Measurements from ENCODE around the gene RAB7A.

Gene RAB7A

DNA sequence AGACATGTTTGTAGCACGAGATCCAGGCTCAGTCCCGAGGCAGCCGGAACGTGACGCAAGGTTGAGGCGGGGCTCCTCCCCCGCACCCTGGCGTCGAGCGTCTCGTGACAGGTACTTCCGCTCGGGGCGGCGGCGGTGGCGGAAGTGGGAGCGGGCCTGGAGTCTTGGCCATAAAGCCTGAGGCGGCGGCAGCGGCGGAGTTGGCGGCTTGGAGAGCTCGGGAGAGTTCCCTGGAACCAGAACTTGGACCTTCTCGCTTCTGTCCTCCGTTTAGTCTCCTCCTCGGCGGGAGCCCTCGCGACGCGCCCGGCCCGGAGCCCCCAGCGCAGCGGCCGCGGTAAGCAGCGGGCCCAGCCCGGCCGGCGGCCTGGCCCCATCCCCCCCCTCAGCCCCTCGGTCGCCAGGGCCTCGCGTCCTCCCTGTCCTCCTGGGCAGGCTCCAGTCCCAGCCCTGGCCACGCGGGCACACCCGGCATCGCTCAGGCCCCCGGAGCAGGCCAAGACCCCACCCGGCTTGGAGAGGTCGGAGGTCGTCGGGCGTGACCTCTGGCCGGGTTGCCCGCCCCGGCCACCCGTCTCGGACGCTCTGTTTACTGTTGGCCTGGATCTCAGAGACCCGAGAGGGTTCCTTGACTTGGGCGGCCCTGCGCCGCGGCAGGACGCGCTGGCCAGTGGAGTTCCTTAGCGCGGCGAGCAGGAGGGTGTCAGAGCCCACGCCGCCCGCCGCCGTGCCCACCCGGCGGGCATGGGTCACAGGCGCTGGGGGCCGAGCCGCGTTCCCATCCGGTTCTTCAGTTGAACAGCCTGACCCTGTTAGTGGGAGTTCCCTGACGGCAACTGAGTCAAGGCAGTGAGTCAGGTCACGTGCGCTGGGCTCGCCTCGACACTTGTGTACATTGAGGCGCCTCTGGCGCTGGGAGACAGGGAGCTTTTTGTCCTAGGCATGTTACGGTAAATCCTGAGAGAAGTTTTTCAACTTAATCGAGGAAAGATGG is at the start of gene RAB7A:
Gene RAB7A (plus strand): TSS at position 161 of the 994 bp plus-strand sequence. CDS start 69,185 bp downstream, outside the sequence.
- DNase-seq, result peak; percentile 98

DNA sequence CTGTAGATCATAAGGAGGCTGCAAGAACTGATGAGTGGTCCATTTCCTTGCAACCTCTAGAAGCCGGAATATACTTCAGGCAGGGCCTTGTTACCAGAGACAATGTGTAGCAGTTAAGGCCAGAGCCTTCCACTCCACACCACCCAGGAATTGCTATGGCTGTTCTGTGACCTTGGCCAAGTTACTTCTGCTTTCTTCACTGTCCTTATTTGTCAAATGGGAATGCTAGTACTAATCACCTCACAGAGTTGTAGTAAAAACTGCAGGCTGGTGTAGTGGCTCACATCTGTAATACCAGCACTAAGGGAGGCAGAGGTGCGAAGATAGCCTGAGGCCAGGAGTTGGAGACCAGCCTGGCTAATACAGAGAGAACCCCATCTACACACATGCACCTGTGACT is 46.6 kb upstream of the RAB7A start:
- no peak for DNase-seq

DNA sequence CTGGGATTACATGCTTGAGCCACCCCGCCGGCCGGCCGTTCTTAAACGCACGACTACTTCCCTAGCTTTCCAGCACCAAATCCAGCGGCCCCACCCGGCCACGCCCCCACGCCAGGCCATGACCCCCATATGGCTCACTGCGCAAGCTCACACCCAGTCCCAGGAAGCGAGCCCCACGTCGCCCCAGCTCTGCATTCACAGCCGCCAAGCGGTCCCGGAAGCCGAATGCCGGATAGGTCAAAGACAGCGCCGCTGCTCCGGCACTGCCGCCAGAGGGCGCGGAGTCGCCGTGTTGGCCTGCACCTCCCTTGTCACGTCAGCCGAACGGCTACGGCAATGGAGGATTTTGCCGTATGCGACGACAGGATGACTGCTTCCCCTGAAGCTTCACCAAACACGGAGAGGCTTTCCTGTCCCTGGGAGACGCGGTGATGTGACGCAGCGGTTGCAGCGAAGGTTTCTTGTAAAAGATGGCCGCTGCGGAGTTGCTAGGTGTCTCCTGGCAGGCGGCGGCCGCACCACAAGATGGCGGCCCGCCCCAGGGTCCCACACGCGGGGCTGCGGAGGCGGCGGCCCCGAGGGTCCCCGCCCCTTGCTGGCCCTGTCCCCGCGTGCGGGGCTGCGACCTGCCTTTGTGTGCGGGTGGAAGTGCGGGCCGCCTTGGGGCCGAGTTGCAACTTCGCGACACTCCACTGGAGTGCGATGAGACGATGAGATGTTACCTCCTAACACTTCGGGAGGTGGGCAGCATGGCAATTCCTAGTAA is 45.2 kb upstream of the RAB7A start:
- peak; percentile 98 for DNase-seq

DNA sequence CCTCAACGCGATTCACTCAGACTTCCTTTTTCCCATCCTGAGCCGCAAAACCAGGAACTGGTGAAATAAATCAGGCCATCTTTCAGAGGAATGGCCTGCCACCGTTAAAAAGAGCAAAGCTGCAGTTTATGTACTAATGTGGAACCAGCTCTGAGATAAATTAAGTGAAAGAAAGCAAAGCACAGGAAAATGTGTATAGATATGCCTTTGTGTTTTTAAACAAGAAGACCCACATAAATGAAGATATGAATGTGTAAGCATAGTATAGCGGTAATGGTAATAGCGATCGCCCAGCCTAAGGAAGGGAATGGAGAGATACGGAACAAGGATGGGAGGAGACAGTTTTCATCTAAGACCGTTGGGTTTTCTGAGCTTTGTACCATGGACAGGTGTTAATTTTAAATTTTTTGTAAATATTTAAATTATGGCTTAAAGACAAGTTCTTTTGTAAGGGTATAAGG is 44.6 kb upstream of the RAB7A start:
- no peak for DNase-seq

DNA sequence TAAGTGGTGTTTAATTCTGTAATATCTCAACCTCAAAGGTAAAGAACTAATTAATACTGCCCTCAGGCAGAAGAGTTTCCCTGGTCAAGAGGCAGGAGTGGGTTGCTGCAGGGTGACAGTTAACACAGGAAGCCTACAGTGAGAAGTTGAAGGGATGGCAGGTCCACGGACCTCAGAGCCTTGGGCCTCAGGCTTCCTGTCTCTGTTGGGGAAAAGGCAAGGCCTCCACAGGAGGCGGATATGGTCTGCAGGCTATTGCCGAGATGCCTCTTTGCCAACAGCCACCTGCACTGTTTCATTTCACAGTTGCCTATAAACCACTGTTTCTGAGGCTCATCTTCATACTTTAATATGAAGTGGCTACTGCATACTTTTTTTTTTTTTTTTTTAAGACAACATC is 42.0 kb upstream of the RAB7A start:
- no peak for DNase-seq

- no peak for DNase-seq
Measured at GRCh38 chr3:128684986-128685726, 40.8 kb upstream of the RAB7A start.

DNA sequence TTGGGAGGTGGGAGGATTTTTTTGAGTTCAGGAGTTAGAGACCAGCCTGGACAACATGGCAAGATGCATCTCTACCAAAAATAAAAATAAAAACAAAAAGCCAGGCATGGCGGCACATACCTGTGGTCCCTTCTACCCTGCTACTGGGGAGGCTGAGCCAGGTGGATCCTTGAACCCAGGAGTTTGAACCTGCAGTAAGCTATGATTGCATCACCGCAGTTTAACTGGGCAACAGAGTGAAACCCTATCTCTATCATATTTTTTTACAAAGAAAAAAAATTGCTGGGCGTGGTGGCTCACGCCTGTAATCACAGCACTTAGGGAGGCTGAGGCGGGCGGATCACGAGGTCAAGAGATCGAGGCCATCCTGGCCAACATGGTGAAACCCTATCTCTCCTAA is 39.5 kb upstream of the RAB7A start:
- DNase-seq, result no peak

DNA sequence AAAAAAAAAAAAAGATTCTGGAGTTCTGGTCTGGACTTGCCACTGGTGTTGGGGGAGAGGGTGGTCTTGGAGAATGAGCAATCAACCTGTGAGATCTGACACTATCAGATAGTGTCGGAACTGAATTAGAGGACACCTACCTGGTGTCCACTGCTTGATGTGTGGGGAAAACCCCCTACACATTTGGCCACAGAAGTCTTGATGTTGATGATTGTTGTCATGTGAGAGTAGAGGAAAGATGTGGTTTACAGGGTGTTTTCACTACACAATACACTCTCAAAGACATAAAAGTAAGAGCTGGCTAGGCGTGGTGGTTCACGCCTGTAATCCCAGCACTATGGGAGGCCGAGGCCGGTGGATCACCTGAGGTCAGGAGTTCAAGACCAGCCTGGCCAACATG is 36.9 kb upstream of the RAB7A start:
- DNase-seq, result no peak

DNA sequence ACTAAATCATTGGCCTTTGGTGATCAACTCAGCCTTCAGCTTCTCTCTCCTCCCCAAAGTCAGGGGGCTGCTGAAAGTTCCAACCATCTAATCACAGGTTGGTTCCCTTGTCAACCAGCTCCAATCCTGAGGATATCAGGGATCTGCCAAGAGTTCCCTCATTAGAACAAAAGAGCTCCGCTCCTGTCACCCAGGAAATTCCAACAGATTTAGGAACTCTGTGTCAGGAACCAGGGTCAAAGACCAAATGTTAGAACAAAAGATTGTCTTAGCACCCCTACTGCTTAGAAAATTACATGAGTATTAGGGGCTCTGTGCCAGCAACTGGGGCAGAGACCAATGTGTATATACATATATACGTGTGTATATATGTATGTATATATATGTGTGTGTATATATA is 32.3 kb upstream of the RAB7A start:
- no peak for DNase-seq

DNA sequence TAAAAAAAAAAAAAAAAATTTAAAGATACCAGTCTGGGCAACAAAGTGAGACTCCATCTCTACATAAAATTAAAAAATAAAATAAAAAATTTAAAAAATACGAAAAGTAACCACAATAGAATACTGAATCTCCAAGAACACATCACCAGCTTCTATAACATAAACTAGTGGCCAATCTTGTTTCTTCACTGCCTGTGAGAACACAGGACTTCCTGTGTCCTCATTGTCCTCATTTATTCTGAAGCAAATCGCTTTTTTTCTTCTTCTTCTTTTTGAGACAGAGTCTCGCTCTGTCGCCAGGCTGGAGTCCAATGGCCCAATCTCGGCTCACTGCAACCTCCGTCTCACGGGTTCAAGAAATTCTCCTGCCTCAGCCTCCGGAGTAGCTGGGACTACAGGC is 28.6 kb upstream of the RAB7A start:
- no peak for DNase-seq

- DNase-seq, result peak; percentile 44
Measured at GRCh38 chr3:128698211-128699047, 27.6 kb upstream of the RAB7A start.

- no peak for DNase-seq
Measured at GRCh38 chr3:128701342-128702212, 24.4 kb upstream of the RAB7A start.

- DNase-seq, result no peak
Measured at GRCh38 chr3:128702391-128702790, 23.6 kb upstream of the RAB7A start.

GRCh38 chr3:128703561-128703960 is 22.4 kb upstream of the RAB7A start:
- no peak for DNase-seq

- DNase-seq, result no peak
Measured at GRCh38 chr3:128706086-128706615, 19.8 kb upstream of the RAB7A start.

- DNase-seq, result no peak
Measured at GRCh38 chr3:128707928-128708494, 18.0 kb upstream of the RAB7A start.

DNA sequence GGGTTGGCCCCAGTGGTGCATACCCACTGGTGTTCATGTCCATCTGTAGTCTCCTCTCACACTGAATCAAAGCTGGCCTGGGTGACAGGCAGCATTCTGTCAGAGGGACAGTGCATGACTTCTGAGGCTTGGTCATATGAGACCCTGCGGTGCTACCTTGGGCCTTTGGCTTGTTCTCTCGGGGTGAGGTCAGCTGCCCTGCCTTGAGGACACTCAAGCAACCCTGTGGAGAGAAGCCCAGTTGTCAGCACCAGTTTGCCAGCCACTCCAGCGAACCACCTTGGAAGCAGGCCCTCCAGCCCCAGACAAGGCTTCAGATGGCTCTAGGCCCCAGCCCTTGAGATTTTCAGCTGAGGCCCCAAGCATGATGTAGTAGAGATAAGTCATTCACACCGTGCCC is 16.9 kb upstream of the RAB7A start:
- no peak for DNase-seq

DNA sequence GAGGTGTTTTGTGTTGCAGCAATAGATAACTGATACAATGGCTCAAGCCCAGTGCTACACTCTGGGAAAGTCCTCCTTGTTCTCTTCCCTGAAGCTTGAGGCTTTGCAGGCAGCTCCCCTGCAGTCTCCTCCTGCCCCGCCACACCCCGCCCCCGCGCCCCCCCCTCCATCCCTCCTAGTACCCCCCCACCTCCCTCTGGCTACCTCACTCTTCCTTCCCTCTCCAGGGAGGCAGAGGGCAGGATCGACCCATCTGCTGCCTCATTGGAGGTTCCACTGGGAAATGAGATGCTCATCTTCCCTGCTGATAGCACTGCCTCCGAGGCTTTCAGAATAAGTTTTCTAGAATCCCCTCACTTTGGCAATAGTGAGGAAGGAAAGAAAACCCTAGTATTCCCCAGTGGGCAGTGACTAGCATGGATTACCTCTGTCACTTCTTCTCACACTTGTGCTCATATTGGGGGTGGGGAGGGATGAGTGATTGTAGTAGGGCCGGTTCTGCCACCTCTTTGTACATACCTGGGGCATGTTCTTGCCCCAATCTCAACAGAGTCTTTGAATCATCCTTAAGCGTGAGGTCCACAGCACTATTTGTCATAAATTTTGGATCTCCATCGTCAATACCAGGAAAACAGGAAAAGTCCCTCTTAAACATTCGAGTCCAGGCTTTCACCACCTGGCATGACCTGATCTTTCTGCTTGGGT is 16.3 kb upstream of the RAB7A start:
- no peak for DNase-seq

- DNase-seq, result no peak
Measured at GRCh38 chr3:128710816-128711433, 15.1 kb upstream of the RAB7A start.
